GM12878 (cell line): ENCODE measurements around the gene PPIF. TPM values are rescaled to one million over a fixed set of nuclear protein-coding genes. Genes with fewer than 3 reads are reported as not detected.

Source experiments
- ATAC-seq: fragments of 200-7000 bp; cut with Tn5 transposase; 3 replicates; pipeline ENCODE4 v1.9.1; 2020; ENCODE audit warnings: mild to moderate bottlenecking, moderate library complexity
- BruUV-seq: library from RNA; stranded (reverse); fragments of 400-500 nt; replicated peaks from 2 replicates; lab custom pipeline; 2021; lab: Mats Ljungman, UMichigan
- CTCF ChIA-PET: fragments of 300-600 bp; sonication (Branson Sonifier 250); formaldehyde crosslinking; extraction: SDS; loops from one replicate; lab custom pipeline; 2021; ENCODE audit warnings: inconsistent platforms; lab: Yijun Ruan, JAX
- POLR2A ChIA-PET: fragments of 350-600 bp; formaldehyde crosslinking; extraction: SDS; loops from one replicate; lab custom pipeline; 2021; ENCODE audit warnings: inconsistent platforms; lab: Charles Lee
- RAD21 ChIA-PET: fragments of 300-600 bp; sonication (Branson Sonifier 250); formaldehyde crosslinking; loops from one replicate; lab custom pipeline; 2023; ENCODE audit warnings: antibody characterized with exemption; ENCODE audit not compliant: unreplicated experiment; lab: Charles Lee
- SMC1A ChIA-PET: fragments of 300-600 bp; sonication (Branson Sonifier 250); formaldehyde crosslinking; loops from one replicate; lab custom pipeline; 2023; ENCODE audit not compliant: unreplicated experiment, uncharacterized antibody; lab: Charles Lee
- DNase-seq: peaks from one replicate; pipeline ENCODE4 v3.0.0-alpha.2; 2011; ENCODE audit warnings: low read depth, low spot score
- FAIRE-seq: peaks from 3 replicates; lab custom pipeline; 2011; peaks lifted over from hg19 to GRCh38; lab: Jason Lieb, UNC
- H2AFZ ChIP-seq: 2 replicates; pipeline ENCODE4 v1.6.0; 2011; ENCODE audit warnings: low read depth, low read length, control low read depth; ENCODE audit not compliant: control insufficient read depth
- H3K27ac ChIP-seq: 2 replicates; pipeline ENCODE4 v1.5.1; 2011; ENCODE audit warnings: control low read depth; ENCODE audit not compliant: control insufficient read depth, insufficient read depth
- H3K27me3 ChIP-seq, 2 experiments: replicated peaks in 1 of 2; 2 replicates each; pipeline versions ENCODE4 v1.6.0 to v1.6.1; 2011; ENCODE audit warnings: low read length in 1 of 2; ENCODE audit not compliant: control insufficient read depth in 2 of 2, insufficient read depth in 2 of 2
- H3K36me3 ChIP-seq, 2 experiments: 2 replicates each; pipeline ENCODE4 v1.5.1; 2011; ENCODE audit warnings: low read length in 1 of 2; ENCODE audit not compliant: control insufficient read depth in 2 of 2, insufficient read depth in 2 of 2
- H3K4me1 ChIP-seq: 2 replicates; pipeline ENCODE4 v1.6.1; 2011; ENCODE audit warnings: mild to moderate bottlenecking, low read length, moderate library complexity, mixed read lengths; ENCODE audit not compliant: control insufficient read depth, insufficient read depth
- H3K4me2 ChIP-seq: 2 replicates; pipeline ENCODE4 v1.6.0; 2011; ENCODE audit warnings: control low read depth; ENCODE audit not compliant: control insufficient read depth, insufficient read depth
- H3K4me3 ChIP-seq: fragments of 200-600 bp; sonication (generic); 2 replicates; pipeline ENCODE4 v1.5.1; 2016
- H3K79me2 ChIP-seq: 2 replicates; pipeline ENCODE4 v1.6.0; 2011; ENCODE audit warnings: low read length; ENCODE audit not compliant: control insufficient read depth, insufficient read depth
- H3K9ac ChIP-seq: 2 replicates; pipeline ENCODE4 v1.8.0; 2011; ENCODE audit warnings: low read length, control low read depth, mixed read lengths; ENCODE audit not compliant: control insufficient read depth, insufficient read depth
- H3K9me3 ChIP-seq: replicated peaks from 3 replicates; pipeline ENCODE4 v1.5.1; 2011; ENCODE audit warnings: mild to moderate bottlenecking, low read length; ENCODE audit not compliant: control insufficient read depth, insufficient read depth
- H4K20me1 ChIP-seq: 2 replicates; pipeline ENCODE4 v1.6.0; 2011; ENCODE audit not compliant: control insufficient read depth, insufficient read depth
- CEBPB ChIP-seq, 2 experiments: fragments of 150-350 bp in 1 of 2; IDR thresholded peaks; 2 replicates each; pipeline ENCODE4 v1.6.1; 2012 to 2014; ENCODE audit warnings: low read depth in 2 of 2, low read length in 2 of 2, borderline replicate concordance in 1 of 2, inconsistent platforms in 1 of 2
- CHD1 ChIP-seq: IDR thresholded peaks from 2 replicates; pipeline ENCODE4 v1.6.1; 2012; ENCODE audit warnings: low read depth, low read length, improper control_type of control experiment
- ESRRA ChIP-seq: IDR thresholded peaks from 2 replicates; pipeline ENCODE4 v1.6.1; 2012; ENCODE audit warnings: mild to moderate bottlenecking, low read length, improper control_type of control experiment
- KLF5 ChIP-seq: fragments of 450-650 bp; IDR thresholded peaks from 2 replicates; pipeline ENCODE4 v1.6.1; 2014; ENCODE audit warnings: mild to moderate bottlenecking; ENCODE audit not compliant: partially characterized antibody
- MXI1 ChIP-seq: fragments of 150-350 bp; IDR thresholded peaks from 2 replicates; pipeline ENCODE4 v1.6.1; 2011; ENCODE audit warnings: low read depth, mild to moderate bottlenecking, inconsistent platforms, low read length, improper control_type of control experiment
- RFX5 ChIP-seq: IDR thresholded peaks from 2 replicates; pipeline ENCODE4 v1.6.1; 2011; ENCODE audit warnings: low read depth, low read length, improper control_type of control experiment
- RUNX3 ChIP-seq: IDR thresholded peaks from 2 replicates; pipeline ENCODE4 v1.6.1; 2012; ENCODE audit warnings: low read length, inconsistent platforms
- SP1 ChIP-seq: IDR thresholded peaks from one replicate; pipeline ENCODE4 v1.6.1; 2011; ENCODE audit warnings: low read depth, low read length
- TAF1 ChIP-seq: IDR thresholded peaks from 2 replicates; pipeline ENCODE4 v1.6.1; 2011; ENCODE audit warnings: mild to moderate bottlenecking, low read depth, low read length, borderline replicate concordance
- ZNF274 ChIP-seq: IDR thresholded peaks from one replicate; pipeline ENCODE4 v1.8.0; 2011; ENCODE audit not compliant: insufficient read length, insufficient read depth
- WGBS: methylation state at CpG from one replicate; pipeline ENCODE4 v1.1.6; 2016; ENCODE audit warnings: low lambda C conversion rate; ENCODE audit not compliant: insufficient replicate concordance, insufficient coverage; ENCODE audit errors: missing lambda C conversion rate; 5-methylcytosine and 5-hydroxymethylcytosine counted together
- in situ Hi-C: fragments of 300-500 bp; cut with MboI; formaldehyde crosslinking; loops from 9 replicates; pipeline ENCODE4 v1.14.3; 2018; ENCODE audit warnings: mixed read lengths
- intact Hi-C: fragments of 100-400 bp; cut with micrococcal nuclease; formaldehyde crosslinking; loops from one replicate; pipeline ENCODE4 v1.14.2; 2022; ENCODE audit not compliant: unreplicated experiment
- polyA plus RNA-seq, 11 experiments: library from polyadenylated mRNA; depleted of rRNA in 4 of 11; unstranded in 6 of 11; stranded (reverse) in 5 of 11; fragments of >200 nt; fragmentation: Nextera tagmentation in 4 of 11; fragmentation: Illumina TruSeq in 1 of 11; extraction: Ambion mirVana in 4 of 11; extraction: Trizol in 1 of 11; gene quantifications; 1 replicate in 1 of 11; 2 replicates in 10 of 11; pipeline versions ENCODE4 v1.2.1 to v1.2.3, GENCODE V29; 2011 to 2016; ENCODE audit warnings: inconsistent platforms in 2 of 11, missing spikeins in 2 of 11, low read depth in 1 of 11
- total RNA-seq, 4 experiments: library from RNA; depleted of rRNA in 3 of 4; stranded (reverse); fragments of >200 nt in 3 of 4; fragmentation: Illumina TruSeq in 1 of 4; extraction: Trizol in 1 of 4; gene quantifications; 2 replicates each; pipeline versions ENCODE4 v1.2.1 to v1.2.3, GENCODE V29; 2013 to 2021
- TF ChIP-seq, protein P1 (sequence below): fragments of 450-650 bp; IDR thresholded peaks from 2 replicates; pipeline ENCODE4 v1.6.1; 2016; ENCODE audit warnings: mild to moderate bottlenecking
- TF ChIP-seq, protein P2 (sequence below): IDR thresholded peaks from 2 replicates; pipeline ENCODE4 v1.6.1; 2011; ENCODE audit warnings: borderline replicate concordance, low read depth, mild to moderate bottlenecking, moderate library complexity, low read length; ENCODE audit not compliant: insufficient read depth, poor library complexity, severe bottlenecking
- TF ChIP-seq, protein P3 (sequence below): IDR thresholded peaks from 2 replicates; pipeline ENCODE4 v1.6.1; 2012; ENCODE audit warnings: low read length, inconsistent platforms
- TF ChIP-seq, protein P4 (sequence below): fragments of 450-650 bp; formaldehyde crosslinking; IDR thresholded peaks from 2 replicates; pipeline ENCODE4 v1.4.0; 2020; ENCODE audit warnings: mild to moderate bottlenecking, moderate library complexity

Gene PPIF
- total and polyA plus RNA-seq, 10 of the 15 experiments (the other 5 are each of a cell fraction or from before 2014, with no cell fraction given): 28.8 to 180 (median 128) TPM

DNA sequence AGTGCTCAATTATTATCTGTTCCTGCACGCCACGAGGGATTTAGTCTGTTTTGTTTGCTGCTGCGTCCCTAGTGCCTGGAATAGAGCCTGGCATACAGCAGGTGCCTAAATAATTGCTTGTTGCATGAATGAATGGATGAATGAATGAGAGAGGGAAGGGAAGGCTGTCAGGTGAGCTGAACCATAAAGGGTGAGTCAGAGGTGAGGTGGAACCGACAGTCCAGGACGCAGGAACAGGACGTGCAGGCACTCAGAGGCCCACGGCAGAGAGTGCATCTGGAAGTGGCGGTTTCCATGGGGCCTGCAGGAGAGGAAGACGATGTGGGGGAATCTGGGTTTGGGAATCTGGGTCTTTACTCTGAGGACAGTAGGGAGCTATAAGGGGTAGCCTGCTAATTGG is 17.7 kb upstream of the PPIF start:
- Histone ChIP-seq H3K27ac (no peak overlapping the region), H2AFZ (no peak overlapping the region), H3K27me3 (no peaks in the 10 kb centered on the region), H3K36me3 (no peaks in the 10 kb centered on the region), H3K4me1 (peaks cover 20% of the 10 kb centered on the region), H3K4me3 (no peak overlapping the region), H4K20me1 (no peaks in the 10 kb centered on the region), H3K4me2 (no peak overlapping the region), H3K9me3 (no peaks in the 10 kb centered on the region), H3K79me2 (no peaks in the 10 kb centered on the region), H3K9ac (no peak overlapping the region)
- no peak for FAIRE-seq
- ATAC-seq: no peak
- ChIA-PET SMC1A (interaction anchor here (0.6 to 2.8 kb wide), 8 partner anchors 9 to 715 kb away, joined by 3 to 13 read pairs (median 4); no protein-coding TSS in a partner anchor), CTCF (no interaction called here), RAD21 (interaction anchor here (1.0 kb wide), 1 partner anchor 11 kb away, joined by 5 read pairs; no protein-coding TSS in a partner anchor), POLR2A (interaction anchor here (0.8 to 2.5 kb wide), 2 partner anchors 19 to 44 kb away, joined by 4 to 13 read pairs; partner anchors contain the start of gene PPIF)
- DNase-seq: no peak
- WGBS: 82% methylated on average over 9 of the region's 9 CpGs
- BruUV-seq: no TSS peak
- in situ Hi-C loops (no loop called here), intact Hi-C loops (no loop called here)
- TF ChIP-seq, protein P1, sequence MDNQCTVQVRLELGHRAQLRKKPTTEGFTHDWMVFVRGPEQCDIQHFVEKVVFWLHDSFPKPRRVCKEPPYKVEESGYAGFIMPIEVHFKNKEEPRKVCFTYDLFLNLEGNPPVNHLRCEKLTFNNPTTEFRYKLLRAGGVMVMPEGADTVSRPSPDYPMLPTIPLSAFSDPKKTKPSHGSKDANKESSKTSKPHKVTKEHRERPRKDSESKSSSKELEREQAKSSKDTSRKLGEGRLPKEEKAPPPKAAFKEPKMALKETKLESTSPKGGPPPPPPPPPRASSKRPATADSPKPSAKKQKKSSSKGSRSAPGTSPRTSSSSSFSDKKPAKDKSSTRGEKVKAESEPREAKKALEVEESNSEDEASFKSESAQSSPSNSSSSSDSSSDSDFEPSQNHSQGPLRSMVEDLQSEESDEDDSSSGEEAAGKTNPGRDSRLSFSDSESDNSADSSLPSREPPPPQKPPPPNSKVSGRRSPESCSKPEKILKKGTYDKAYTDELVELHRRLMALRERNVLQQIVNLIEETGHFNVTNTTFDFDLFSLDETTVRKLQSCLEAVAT: no peak
- TF ChIP-seq RFX5: no peak
- TF ChIP-seq TAF1: no peak
- TF ChIP-seq CHD1: no peak
- TF ChIP-seq ESRRA: no peak
- TF ChIP-seq, protein P2, sequence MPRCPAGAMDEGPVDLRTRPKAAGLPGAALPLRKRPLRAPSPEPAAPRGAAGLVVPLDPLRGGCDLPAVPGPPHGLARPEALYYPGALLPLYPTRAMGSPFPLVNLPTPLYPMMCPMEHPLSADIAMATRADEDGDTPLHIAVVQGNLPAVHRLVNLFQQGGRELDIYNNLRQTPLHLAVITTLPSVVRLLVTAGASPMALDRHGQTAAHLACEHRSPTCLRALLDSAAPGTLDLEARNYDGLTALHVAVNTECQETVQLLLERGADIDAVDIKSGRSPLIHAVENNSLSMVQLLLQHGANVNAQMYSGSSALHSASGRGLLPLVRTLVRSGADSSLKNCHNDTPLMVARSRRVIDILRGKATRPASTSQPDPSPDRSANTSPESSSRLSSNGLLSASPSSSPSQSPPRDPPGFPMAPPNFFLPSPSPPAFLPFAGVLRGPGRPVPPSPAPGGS: no peak
- TF ChIP-seq RUNX3: no peak
- TF ChIP-seq, protein P3, sequence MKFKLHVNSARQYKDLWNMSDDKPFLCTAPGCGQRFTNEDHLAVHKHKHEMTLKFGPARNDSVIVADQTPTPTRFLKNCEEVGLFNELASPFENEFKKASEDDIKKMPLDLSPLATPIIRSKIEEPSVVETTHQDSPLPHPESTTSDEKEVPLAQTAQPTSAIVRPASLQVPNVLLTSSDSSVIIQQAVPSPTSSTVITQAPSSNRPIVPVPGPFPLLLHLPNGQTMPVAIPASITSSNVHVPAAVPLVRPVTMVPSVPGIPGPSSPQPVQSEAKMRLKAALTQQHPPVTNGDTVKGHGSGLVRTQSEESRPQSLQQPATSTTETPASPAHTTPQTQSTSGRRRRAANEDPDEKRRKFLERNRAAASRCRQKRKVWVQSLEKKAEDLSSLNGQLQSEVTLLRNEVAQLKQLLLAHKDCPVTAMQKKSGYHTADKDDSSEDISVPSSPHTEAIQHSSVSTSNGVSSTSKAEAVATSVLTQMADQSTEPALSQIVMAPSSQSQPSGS: no peak
- TF ChIP-seq SP1: no peak
- no peak for TF ChIP-seq KLF5
- TF ChIP-seq ZNF274: no peak
- TF ChIP-seq, protein P4, sequence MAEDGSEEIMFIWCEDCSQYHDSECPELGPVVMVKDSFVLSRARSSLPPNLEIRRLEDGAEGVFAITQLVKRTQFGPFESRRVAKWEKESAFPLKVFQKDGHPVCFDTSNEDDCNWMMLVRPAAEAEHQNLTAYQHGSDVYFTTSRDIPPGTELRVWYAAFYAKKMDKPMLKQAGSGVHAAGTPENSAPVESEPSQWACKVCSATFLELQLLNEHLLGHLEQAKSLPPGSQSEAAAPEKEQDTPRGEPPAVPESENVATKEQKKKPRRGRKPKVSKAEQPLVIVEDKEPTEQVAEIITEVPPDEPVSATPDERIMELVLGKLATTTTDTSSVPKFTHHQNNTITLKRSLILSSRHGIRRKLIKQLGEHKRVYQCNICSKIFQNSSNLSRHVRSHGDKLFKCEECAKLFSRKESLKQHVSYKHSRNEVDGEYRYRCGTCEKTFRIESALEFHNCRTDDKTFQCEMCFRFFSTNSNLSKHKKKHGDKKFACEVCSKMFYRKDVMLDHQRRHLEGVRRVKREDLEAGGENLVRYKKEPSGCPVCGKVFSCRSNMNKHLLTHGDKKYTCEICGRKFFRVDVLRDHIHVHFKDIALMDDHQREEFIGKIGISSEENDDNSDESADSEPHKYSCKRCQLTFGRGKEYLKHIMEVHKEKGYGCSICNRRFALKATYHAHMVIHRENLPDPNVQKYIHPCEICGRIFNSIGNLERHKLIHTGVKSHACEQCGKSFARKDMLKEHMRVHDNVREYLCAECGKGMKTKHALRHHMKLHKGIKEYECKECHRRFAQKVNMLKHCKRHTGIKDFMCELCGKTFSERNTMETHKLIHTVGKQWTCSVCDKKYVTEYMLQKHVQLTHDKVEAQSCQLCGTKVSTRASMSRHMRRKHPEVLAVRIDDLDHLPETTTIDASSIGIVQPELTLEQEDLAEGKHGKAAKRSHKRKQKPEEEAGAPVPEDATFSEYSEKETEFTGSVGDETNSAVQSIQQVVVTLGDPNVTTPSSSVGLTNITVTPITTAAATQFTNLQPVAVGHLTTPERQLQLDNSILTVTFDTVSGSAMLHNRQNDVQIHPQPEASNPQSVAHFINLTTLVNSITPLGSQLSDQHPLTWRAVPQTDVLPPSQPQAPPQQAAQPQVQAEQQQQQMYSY (CRISPR knock-in tag): no peak
- TF ChIP-seq CEBPB (IDR thresholded peaks at IDR 0.05; ENCODE audit: borderline replicate concordance in 1 of 2, low read depth in 2 of 2, low read length in 2 of 2): no peak
- no peak for TF ChIP-seq MXI1
